Activated effector memory CD4-positive, alpha-beta T cell treated with anti-CD3 and anti-CD28 coated beads, Interleukin-2, amount 50 U/mL, for 16 hours (primary cell): ENCODE results near the gene PHKA1.
"Not testable (repeated sequence)": the region's sequence is repeated elsewhere in the genome, so short reads cannot be mapped to it uniquely, and the experiment has no call there.

Experiments
- DNase-seq: peaks from one replicate; pipeline ENCODE4 v3.0.0-alpha.2; 2020

PHKA1 gene

GRCh38 chrX:72713599-72714477, at the start of gene PHKA1:
Gene PHKA1 (minus strand): TSS chrX:72714306. CDS start chrX:72713880, 426 bp downstream.
- DNase-seq, result peak; percentile 75

GRCh38 chrX:72760454-72760853, 46.3 kb upstream of the PHKA1 start:
- not testable (repeated sequence) for DNase-seq

GRCh38 chrX:72748545-72748944, 34.4 kb upstream of the PHKA1 start:
- DNase-seq, result not testable (repeated sequence)

- not testable (repeated sequence) for DNase-seq
Observed at GRCh38 chrX:72745546-72745945, 31.4 kb upstream of the PHKA1 start.

- no peak for DNase-seq
Observed at GRCh38 chrX:72735561-72735960, 21.5 kb upstream of the PHKA1 start.

GRCh38 chrX:72733636-72734035, 19.5 kb upstream of the PHKA1 start:
- DNase-seq, result not testable (repeated sequence)

GRCh38 chrX:72727846-72728245, 13.7 kb upstream of the PHKA1 start:
- DNase-seq, result no peak

- DNase-seq, result no peak
Observed at GRCh38 chrX:72716766-72717165, 2.7 kb upstream of the PHKA1 start.

GRCh38 chrX:72715546-72715945, 1.4 kb upstream of the PHKA1 start:
- no peak for DNase-seq

GRCh38 chrX:72714478-72714916, 391 bp upstream of the PHKA1 start:
- DNase-seq, result no peak

GRCh38 chrX:72713130-72713529, 976 bp downstream of the PHKA1 start:
- DNase-seq, result no peak

GRCh38 chrX:72712094-72712755, 1.9 kb downstream of the PHKA1 start:
- DNase-seq, result no peak

GRCh38 chrX:72705814-72706213, 8.3 kb downstream of the PHKA1 start:
- DNase-seq, result no peak

GRCh38 chrX:72705111-72705510, 9.0 kb downstream of the PHKA1 start:
- no peak for DNase-seq

- DNase-seq, result no peak
Observed at GRCh38 chrX:72694170-72694569, 19.9 kb downstream of the PHKA1 start.

- no peak for DNase-seq
Observed at GRCh38 chrX:72693477-72693876, 20.6 kb downstream of the PHKA1 start.

- no peak for DNase-seq
Observed at GRCh38 chrX:72687396-72687795, 26.7 kb downstream of the PHKA1 start.

- DNase-seq, result no peak
Observed at GRCh38 chrX:72685810-72686456, 28.2 kb downstream of the PHKA1 start.

- no peak for DNase-seq
Observed at GRCh38 chrX:72685018-72685417, 29.1 kb downstream of the PHKA1 start.

GRCh38 chrX:72683631-72684030, 30.5 kb downstream of the PHKA1 start:
- DNase-seq, result no peak

- no peak for DNase-seq
Observed at GRCh38 chrX:72676465-72676864, 37.6 kb downstream of the PHKA1 start.

- DNase-seq, result not testable (repeated sequence)
Observed at GRCh38 chrX:72673951-72674350, 40.2 kb downstream of the PHKA1 start.

- DNase-seq, result not testable (repeated sequence)
Observed at GRCh38 chrX:72669508-72669907, 44.6 kb downstream of the PHKA1 start.

GRCh38 chrX:72666451-72666850, 47.7 kb downstream of the PHKA1 start:
- DNase-seq, result no peak
